Testis (tissue), 3 donors: Measurements from ENCODE around the gene MASP1. TPM values are rescaled to one million over a fixed set of nuclear protein-coding genes. Genes with fewer than 3 reads are reported as not detected.
"Not testable (repeated sequence)": the region's sequence is repeated elsewhere in the genome, so short reads cannot be mapped to it uniquely, and the experiment has no call there.

Source experiments
- DNase-seq: peaks from one replicate; pipeline ENCODE4 v3.0.0-alpha.2; 2019
- H3K27ac ChIP-seq, 2 donors: fragments of 200-600 bp; sonication (generic); one replicate each; pipeline ENCODE4 v1.5.1; 2019
- H3K27me3 ChIP-seq: fragments of 200-600 bp; sonication (generic); one replicate; pipeline ENCODE4 v1.5.1; 2019
- H3K36me3 ChIP-seq: fragments of 200-600 bp; sonication (generic); one replicate; pipeline ENCODE4 v1.5.1; 2017; ENCODE audit warnings: low read depth; ENCODE audit errors: missing control alignments
- H3K4me1 ChIP-seq: fragments of 200-600 bp; sonication (generic); one replicate; pipeline ENCODE4 v1.5.1; 2019
- H3K4me3 ChIP-seq, 2 donors: fragments of 200-600 bp; sonication (generic); one replicate each; pipeline ENCODE4 v1.5.1; 2017 to 2019
- H3K9me3 ChIP-seq: fragments of 200-600 bp; sonication (generic); one replicate; pipeline ENCODE4 v1.5.1; 2017
- POLR2A ChIP-seq: fragments of 450-650 bp; IDR thresholded peaks from one replicate; pipeline ENCODE4 v1.6.1; 2017; ENCODE audit warnings: antibody characterized with exemption, mild to moderate bottlenecking, moderate library complexity
- WGBS, 2 donors: methylation state at CpG; one replicate each; pipeline ENCODE4 v1.1.5; 2018; 5-methylcytosine and 5-hydroxymethylcytosine counted together
- intact Hi-C: fragments of 100-400 bp; cut with DNase I; formaldehyde crosslinking; loops from one replicate; pipeline ENCODE4 v1.15.1; 2023; ENCODE audit warnings: low total_unique reads
- polyA plus RNA-seq: library from polyadenylated mRNA; stranded (reverse); fragments of 350-450 nt; fragmentation: Illumina TruSeq; extraction: RNeasy Lipid Tissue Mini Kit (QIAGEN cat#74804); gene quantifications from one replicate; pipeline ENCODE4 v1.2.3, GENCODE V29; 2014; ENCODE audit warnings: low read depth, low replicate concordance; ENCODE audit not compliant: insufficient read depth
- total RNA-seq, 2 donors: library from RNA; depleted of rRNA; stranded (reverse); fragments of >200 nt; gene quantifications; one replicate each; pipeline ENCODE4 v1.2.3, GENCODE V29; 2016
- TF ChIP-seq, protein P1 (sequence below), 3 experiments: fragments of 450-650 bp in 2 of 3; fragments of 200-600 bp in 1 of 3; sonication (generic) in 1 of 3; IDR thresholded peaks; one replicate each; pipeline ENCODE4 v1.5.1; 2016 to 2019; ENCODE audit warnings: antibody characterized with exemption in 3 of 3, mild to moderate bottlenecking in 2 of 3, moderate library complexity in 1 of 3

MASP1 gene
- total and polyA plus RNA-seq, 3 donors from 2014 or later: 0.55 to 3.6 (median 2.8) TPM

DNA sequence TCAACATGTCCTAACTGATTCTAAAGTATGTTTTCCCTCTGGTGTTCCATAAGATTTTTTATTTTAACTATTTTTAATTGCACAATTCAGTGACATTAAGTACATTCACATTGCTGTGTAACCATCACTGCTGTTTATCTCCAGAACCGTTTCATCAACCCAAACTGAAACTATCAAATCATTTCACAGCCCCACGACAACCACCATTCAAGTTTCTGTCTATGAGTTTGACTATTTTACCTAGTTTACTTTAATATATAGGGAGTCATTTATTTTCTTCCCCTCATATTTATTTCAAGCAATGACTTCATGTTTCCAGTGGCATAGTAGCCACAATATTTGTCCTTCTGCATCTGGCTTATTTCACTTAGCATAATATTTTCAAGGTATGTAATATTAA is 85.9 kb downstream of the MASP1 start:
- Histone ChIP-seq H3K27ac (no peak overlapping the region), H3K9me3 (no peaks in the 10 kb centered on the region), H3K27me3 (no peaks in the 10 kb centered on the region), H3K36me3 (no peaks in the 10 kb centered on the region), H3K4me3 (no peak overlapping the region), H3K4me1 (peaks cover 8% of the 10 kb centered on the region)
- DNase-seq: no peak
- WGBS, 2 donors: 86 to 89% methylated on average over 2 of the region's 2 CpGs
- intact Hi-C loops: no loop called here
- no peak for TF ChIP-seq POLR2A
- TF ChIP-seq, protein P1, sequence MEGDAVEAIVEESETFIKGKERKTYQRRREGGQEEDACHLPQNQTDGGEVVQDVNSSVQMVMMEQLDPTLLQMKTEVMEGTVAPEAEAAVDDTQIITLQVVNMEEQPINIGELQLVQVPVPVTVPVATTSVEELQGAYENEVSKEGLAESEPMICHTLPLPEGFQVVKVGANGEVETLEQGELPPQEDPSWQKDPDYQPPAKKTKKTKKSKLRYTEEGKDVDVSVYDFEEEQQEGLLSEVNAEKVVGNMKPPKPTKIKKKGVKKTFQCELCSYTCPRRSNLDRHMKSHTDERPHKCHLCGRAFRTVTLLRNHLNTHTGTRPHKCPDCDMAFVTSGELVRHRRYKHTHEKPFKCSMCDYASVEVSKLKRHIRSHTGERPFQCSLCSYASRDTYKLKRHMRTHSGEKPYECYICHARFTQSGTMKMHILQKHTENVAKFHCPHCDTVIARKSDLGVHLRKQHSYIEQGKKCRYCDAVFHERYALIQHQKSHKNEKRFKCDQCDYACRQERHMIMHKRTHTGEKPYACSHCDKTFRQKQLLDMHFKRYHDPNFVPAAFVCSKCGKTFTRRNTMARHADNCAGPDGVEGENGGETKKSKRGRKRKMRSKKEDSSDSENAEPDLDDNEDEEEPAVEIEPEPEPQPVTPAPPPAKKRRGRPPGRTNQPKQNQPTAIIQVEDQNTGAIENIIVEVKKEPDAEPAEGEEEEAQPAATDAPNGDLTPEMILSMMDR (IDR thresholded peaks at IDR 0.05): no peak

DNA sequence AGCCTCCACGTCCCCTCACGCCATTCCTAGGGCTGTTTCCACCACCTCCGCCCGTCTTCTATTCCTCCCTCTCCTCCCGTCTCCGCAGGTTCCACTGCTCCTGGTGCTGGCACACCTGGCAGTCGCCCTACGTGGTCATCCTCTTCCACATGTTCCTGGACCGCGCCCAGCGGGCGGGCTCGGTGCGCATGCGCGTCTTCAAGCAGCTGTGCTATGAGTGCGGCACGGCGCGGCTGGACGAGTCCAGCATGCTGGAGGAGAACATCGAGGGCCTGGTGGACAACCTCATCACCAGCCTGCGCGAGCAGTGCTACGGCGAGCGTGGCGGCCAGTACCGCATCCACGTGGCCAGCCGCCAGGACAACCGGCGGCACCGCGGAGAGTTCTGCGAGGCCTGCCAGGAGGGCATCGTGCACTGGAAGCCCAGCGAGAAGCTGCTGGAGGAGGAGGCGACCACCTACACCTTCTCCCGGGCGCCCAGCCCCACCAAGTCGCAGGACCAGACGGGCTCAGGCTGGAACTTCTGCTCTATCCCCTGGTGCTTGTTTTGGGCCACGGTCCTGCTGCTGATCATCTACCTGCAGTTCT is 92.0 kb downstream of the MASP1 start:
- H3K27me3 ChIP-seq, H3K27ac ChIP-seq, intact Hi-C loops, H3K4me1 ChIP-seq, DNase-seq, H3K9me3 ChIP-seq, H3K36me3 ChIP-seq: not testable (repeated sequence)
- peak overlapping the region in 1 of 2 donors; percentile 26 for H3K4me3 ChIP-seq
- 74 to 77% methylated on average over 31 to 44 of the region's 44 CpGs for WGBS, 2 donors

DNA sequence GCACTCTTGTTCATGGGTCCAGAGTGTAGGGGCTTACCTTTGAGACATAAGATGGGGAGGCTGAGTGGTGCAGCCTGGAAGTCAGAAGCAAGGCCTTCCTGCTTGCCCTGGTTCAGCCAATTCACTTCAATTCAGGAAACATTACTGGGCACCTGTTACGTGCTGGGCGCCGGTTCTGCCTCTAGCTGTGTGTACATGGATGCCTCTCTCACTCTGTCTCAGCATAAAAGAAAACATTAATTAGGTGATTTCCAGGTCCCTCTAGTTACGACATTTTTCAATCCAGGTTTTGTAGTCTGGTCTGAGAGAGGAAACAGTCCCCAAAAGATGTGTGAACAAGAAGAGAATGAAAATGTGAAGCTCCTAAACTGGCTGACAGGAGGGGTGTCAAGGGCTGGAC is 93.0 kb downstream of the MASP1 start:
- TF ChIP-seq, protein P1 (IDR thresholded peaks at IDR 0.05): no peak
- no peak for TF ChIP-seq POLR2A
- WGBS, 2 donors: 86 to 93% methylated on average over 4 of the region's 4 CpGs
- Histone ChIP-seq H3K9me3 (no peaks in the 10 kb centered on the region), H3K36me3 (no peaks in the 10 kb centered on the region), H3K27me3 (no peaks in the 10 kb centered on the region), H3K4me1 (no peaks in the 10 kb centered on the region), H3K27ac (no peak overlapping the region), H3K4me3 (no peak overlapping the region)
- DNase-seq: no peak
- intact Hi-C loops: no loop called here

DNA sequence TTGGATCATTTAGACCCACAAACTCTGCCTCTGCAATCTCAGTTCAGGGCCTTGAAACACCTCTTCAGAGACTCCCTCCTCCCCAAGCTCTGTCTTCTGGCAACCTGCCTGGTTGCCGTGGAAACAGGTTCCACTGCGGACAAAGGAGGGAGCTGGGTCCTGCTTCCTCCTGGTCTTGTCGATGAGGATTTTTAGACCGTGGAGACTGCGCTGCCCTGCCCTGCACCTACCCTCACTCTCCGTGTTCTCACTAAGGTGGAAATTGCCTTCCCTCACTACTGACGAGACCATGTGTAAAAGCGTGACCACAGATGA is 94.2 kb downstream of the MASP1 start, which contains the start of gene RTP1:
Gene RTP1, plus strand, starts transcription at position 152 of the 315 bp plus-strand sequence. Its CDS starts 30 bp downstream, at position 182.
- H3K4me3 ChIP-seq: no peak within 1 kb of the TSS
- H3K4me1 ChIP-seq: no peaks in the 10 kb centered on the region
- WGBS, 2 donors: 73 to 76% methylated on average over 6 to 8 of the region's 8 CpGs
- no peaks in the 10 kb centered on the region for H3K36me3 ChIP-seq
- intact Hi-C loops: no loop called here
- TF ChIP-seq, protein P1 (IDR thresholded peaks at IDR 0.05): no peak
- TF ChIP-seq POLR2A: no peak
- no peak for DNase-seq
- H3K9me3 ChIP-seq: no peaks in the 10 kb centered on the region
- H3K27ac ChIP-seq: no peak within 1 kb of the TSS
- no peaks in the 10 kb centered on the region for H3K27me3 ChIP-seq

- H3K27me3 ChIP-seq: no peaks in the 10 kb centered on the region
- WGBS, 2 donors: 76 to 84% methylated on average over 7 of the region's 7 CpGs
- intact Hi-C loops: no loop called here
- TF ChIP-seq POLR2A: no peak
- TF ChIP-seq, protein P1 (IDR thresholded peaks at IDR 0.05): no peak
- H3K9me3 ChIP-seq: no peaks in the 10 kb centered on the region
- no peaks in the 10 kb centered on the region for H3K4me1 ChIP-seq
- no peak overlapping the region for H3K4me3 ChIP-seq
- no peak for DNase-seq
- H3K27ac ChIP-seq: no peak overlapping the region
- H3K36me3 ChIP-seq: no peaks in the 10 kb centered on the region
Measured at GRCh38 chr3:187196573-187197334, 94.8 kb downstream of the MASP1 start.
